K562 (cell line): Measurements from ENCODE around the gene SH3GL3.

Experiments
- BCL6 ChIP-seq: fragments of 250-450 bp; sonication (Bioruptor Pico); IDR thresholded peaks from 2 replicates; pipeline ENCODE4 v1.4.0; 2020
- EZH2 ChIP-seq: IDR thresholded peaks from 2 replicates; pipeline ENCODE4 v1.6.1; 2012; ENCODE audit warnings: low read depth, mild to moderate bottlenecking, inconsistent platforms, low read length, borderline replicate concordance
- FOXJ3 ChIP-seq: sonication (generic); formaldehyde crosslinking; IDR thresholded peaks from 2 replicates; pipeline ENCODE4 v1.4.0; 2020; ENCODE audit warnings: mild to moderate bottlenecking, missing genetic modification reagents
- SRF ChIP-seq, 2 experiments: fragments of 250-450, 450-650 bp in 1 of 2; sonication (Bioruptor Pico) in 1 of 2; sonication (generic) in 1 of 2; formaldehyde crosslinking; IDR thresholded peaks; 2 replicates each; pipeline versions ENCODE4 v1.5.0 to v1.5.1; 2020 to 2022; ENCODE audit warnings: mild to moderate bottlenecking in 1 of 2, missing genetic modification reagents in 1 of 2
- ZNF24 ChIP-seq: fragments of 450-650 bp; IDR thresholded peaks from 2 replicates; pipeline ENCODE4 v1.6.1; 2016
- TF ChIP-seq, protein P1 (sequence below), 3 experiments: IDR thresholded peaks in 2 of 3; conservative IDR thresholded peaks in 1 of 3; 2 replicates each; pipeline ENCODE4 v1.5.1; 2011 to 2012; ENCODE audit warnings: low read length in 3 of 3, mild to moderate bottlenecking in 3 of 3, control low read depth in 2 of 3, improper control_type of control experiment in 1 of 3, inconsistent platforms in 1 of 3, low read depth in 1 of 3, mixed read lengths in 1 of 3, moderate library complexity in 1 of 3; ENCODE audit not compliant: insufficient read depth in 2 of 3

GRCh38 chr15:83449937-83450506 lies 2.9 kb downstream of the SH3GL3 start:
- TF ChIP-seq, protein P1, sequence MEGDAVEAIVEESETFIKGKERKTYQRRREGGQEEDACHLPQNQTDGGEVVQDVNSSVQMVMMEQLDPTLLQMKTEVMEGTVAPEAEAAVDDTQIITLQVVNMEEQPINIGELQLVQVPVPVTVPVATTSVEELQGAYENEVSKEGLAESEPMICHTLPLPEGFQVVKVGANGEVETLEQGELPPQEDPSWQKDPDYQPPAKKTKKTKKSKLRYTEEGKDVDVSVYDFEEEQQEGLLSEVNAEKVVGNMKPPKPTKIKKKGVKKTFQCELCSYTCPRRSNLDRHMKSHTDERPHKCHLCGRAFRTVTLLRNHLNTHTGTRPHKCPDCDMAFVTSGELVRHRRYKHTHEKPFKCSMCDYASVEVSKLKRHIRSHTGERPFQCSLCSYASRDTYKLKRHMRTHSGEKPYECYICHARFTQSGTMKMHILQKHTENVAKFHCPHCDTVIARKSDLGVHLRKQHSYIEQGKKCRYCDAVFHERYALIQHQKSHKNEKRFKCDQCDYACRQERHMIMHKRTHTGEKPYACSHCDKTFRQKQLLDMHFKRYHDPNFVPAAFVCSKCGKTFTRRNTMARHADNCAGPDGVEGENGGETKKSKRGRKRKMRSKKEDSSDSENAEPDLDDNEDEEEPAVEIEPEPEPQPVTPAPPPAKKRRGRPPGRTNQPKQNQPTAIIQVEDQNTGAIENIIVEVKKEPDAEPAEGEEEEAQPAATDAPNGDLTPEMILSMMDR (IDR thresholded peaks at IDR 0.05 in 2 of 3, conservative IDR thresholded peaks at IDR 0.05 in 1 of 3; ENCODE audit: insufficient read depth in 2 of 3, low read depth in 1 of 3, low read length in 3 of 3): no peak
- no peak for TF ChIP-seq SRF (CRISPR knock-in tag; IDR thresholded peaks at IDR 0.05)
- TF ChIP-seq FOXJ3: no peak
- no peak for TF ChIP-seq ZNF24
- no peak for TF ChIP-seq BCL6 (CRISPR knock-in tag)
- TF ChIP-seq EZH2: no peak
